Adrenal gland (tissue), 12 donors: ENCODE data around the gene THSD7A. TPM values are rescaled to one million over a fixed set of nuclear protein-coding genes. Genes with fewer than 3 reads are reported as not detected.

Source experiments
- DNase-seq, 7 donors: peaks; one replicate each; pipeline ENCODE4 v3.0.0-alpha.2; 2019 to 2020
- H3K27ac ChIP-seq, 5 donors: fragments of 200-600 bp; sonication (generic) in 4 of 5; 1 replicate in 3 of 5; 2 replicates in 2 of 5; pipeline versions ENCODE4 v1.5.1 to v1.8.0; 2016 to 2020; ENCODE audit warnings: mild to moderate bottlenecking in 1 of 5
- H3K27me3 ChIP-seq: fragments of 200-600 bp; 2 replicates; pipeline ENCODE4 v1.8.0; 2021
- H3K36me3 ChIP-seq, 2 donors: fragments of 200-600 bp; replicated peaks in 1 of 2; 1 replicate in 1 of 2; 2 replicates in 1 of 2; pipeline versions ENCODE4 v1.5.1 to v1.8.0; 2018 to 2022
- H3K4me1 ChIP-seq, 2 donors: fragments of 200-600 bp; replicated peaks in 1 of 2; 1 replicate in 1 of 2; 2 replicates in 1 of 2; pipeline versions ENCODE4 v1.5.1 to v1.8.0; 2018 to 2021
- H3K4me3 ChIP-seq, 4 donors: fragments of 200-600 bp; sonication (generic) in 3 of 4; one replicate each; pipeline ENCODE4 v1.5.1; 2016 to 2018
- H3K9me3 ChIP-seq, 3 donors: fragments of 200-600 bp; sonication (generic) in 1 of 3; replicated peaks in 1 of 3; 1 replicate in 2 of 3; 2 replicates in 1 of 3; pipeline versions ENCODE4 v1.5.1 to v1.8.0; 2016 to 2021
- CTCF ChIP-seq, 6 experiments: fragments of 450-650 bp in 4 of 6; fragments of 200-600 bp in 2 of 6; sonication (generic) in 1 of 6; IDR thresholded peaks; 1 replicate in 5 of 6; 2 replicates in 1 of 6; pipeline versions ENCODE4 v1.5.1 to v1.8.0; 2016 to 2021; ENCODE audit warnings: antibody characterized with exemption in 6 of 6, mild to moderate bottlenecking in 2 of 6, moderate library complexity in 1 of 6
- POLR2A ChIP-seq, 2 donors: fragments of 450-650 bp; IDR thresholded peaks; one replicate each; pipeline ENCODE4 v1.6.1; 2017; ENCODE audit warnings: antibody characterized with exemption in 2 of 2, mild to moderate bottlenecking in 2 of 2, moderate library complexity in 1 of 2
- WGBS, 4 donors: extraction: QIAGEN DNeasy Blood & Tissue Kit in 2 of 4; methylation state at CpG; one replicate each; pipeline versions ENCODE4 v1.1.5 to v1.1.7; 2013 to 2017; 5-methylcytosine and 5-hydroxymethylcytosine counted together
- intact Hi-C, 2 donors: fragments of 100-400 bp; cut with DNase I; formaldehyde crosslinking; loops; one replicate each; pipeline versions ENCODE4 v1.14.1 to v1.15.0; 2022 to 2023
- polyA plus RNA-seq, 3 donors: library from polyadenylated mRNA; stranded (reverse); fragments of 200-250 nt in 2 of 3; fragments of 350-450 nt in 1 of 3; fragmentation: Illumina TruSeq in 1 of 3; extraction: RNeasy Lipid Tissue Mini Kit (QIAGEN cat#74804) in 1 of 3; gene quantifications; one replicate each; pipeline ENCODE4 v1.2.3, GENCODE V29; 2013 to 2014
- total RNA-seq, 9 donors: library from RNA; depleted of rRNA in 4 of 9; stranded (reverse); fragments of >200 nt in 4 of 9; fragments of 120-200 nt in 1 of 9; fragmentation: NEBNext Ultra II Directional in 1 of 9; extraction: Animal tissue kit (Norgen Biotek cat#: 25700) in 1 of 9; gene quantifications; one replicate each; pipeline versions ENCODE4 v1.1.0 to v1.2.4, GENCODE V29; 2013 to 2023
- donor health status: healthy with polysubstance abuse.
- donor health status: Bipolar disorder and iron deficiency.
- donor health status: DM: yes; HTN: yes; CAD: no.
- donor health status: DM: no; HTN: no; CAD: no.
- donor health status: DM: no; HTN: no; CAD: no.
- donor health status: DM: yes; HTN: yes; CAD: no.

THSD7A gene
- total and polyA plus RNA-seq, 12 donors = 0.74 to 18.4 (median 4.8) TPM

DNA sequence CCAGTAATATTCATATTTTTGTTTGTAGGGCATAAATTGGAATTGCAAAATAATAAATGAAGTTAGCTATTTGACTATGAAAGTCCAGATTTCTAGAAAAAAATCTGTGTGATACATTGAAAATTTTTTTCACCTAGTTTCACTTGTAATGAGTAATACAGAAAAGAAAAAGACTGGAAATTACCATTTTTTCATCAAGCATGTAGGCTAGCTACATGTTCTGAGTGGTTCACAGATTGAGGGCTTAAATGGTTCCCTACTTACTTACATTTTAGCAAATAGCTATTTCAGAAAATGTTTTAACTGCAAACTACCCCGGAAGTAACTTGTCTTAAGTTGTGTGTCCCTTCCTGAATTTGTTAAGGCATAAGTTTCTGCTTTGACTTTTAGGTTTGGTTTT, 462.3 kb downstream of the THSD7A start:
- intact Hi-C loops = no loop called here
- Histone ChIP-seq H3K27me3 (no peaks in the 10 kb centered on the region), H3K9me3 (no peaks in the 10 kb centered on the region), H3K4me3 (no peak overlapping the region), H3K36me3 (no peaks in the 10 kb centered on the region), H3K4me1 (no peaks in the 10 kb centered on the region), H3K27ac (no peak overlapping the region)
- no peak for TF ChIP-seq CTCF (IDR thresholded peaks at IDR 0.05)
- TF ChIP-seq POLR2A (IDR thresholded peaks at IDR 0.05) = no peak
- WGBS, 4 donors = 89 to 100% (median 94%) methylated on average over 1 of the region's 1 CpG
- DNase-seq = no peak

DNA sequence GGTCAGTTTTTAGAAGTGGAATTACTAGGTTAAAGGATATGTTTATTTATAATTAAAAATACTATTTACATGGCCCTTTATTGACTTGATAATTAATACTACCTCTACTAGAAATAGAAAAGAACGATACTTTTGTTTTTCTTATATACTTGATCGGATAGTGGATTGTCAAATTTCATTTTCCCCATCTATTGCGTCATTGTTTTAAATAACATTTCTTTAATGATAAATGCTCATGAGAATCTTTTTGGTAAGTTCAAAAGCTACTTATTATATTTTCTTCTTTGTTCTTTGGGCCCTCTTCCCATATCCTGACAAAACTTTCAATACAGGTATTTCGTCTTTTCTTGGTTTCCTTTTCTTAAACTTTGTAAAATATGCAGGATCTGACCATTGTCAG, 465.9 kb downstream of the THSD7A start:
- intact Hi-C loops = no loop called here
- Histone ChIP-seq H3K27ac (no peak overlapping the region), H3K27me3 (no peaks in the 10 kb centered on the region), H3K36me3 (no peaks in the 10 kb centered on the region), H3K9me3 (no peaks in the 10 kb centered on the region), H3K4me1 (no peaks in the 10 kb centered on the region), H3K4me3 (no peak overlapping the region)
- TF ChIP-seq CTCF (IDR thresholded peaks at IDR 0.05) (no peak), POLR2A (IDR thresholded peaks at IDR 0.05) (no peak)
- no peak for DNase-seq
- WGBS, 4 donors = 84 to 96% (median 93%) methylated on average over 4 of the region's 4 CpGs

DNA sequence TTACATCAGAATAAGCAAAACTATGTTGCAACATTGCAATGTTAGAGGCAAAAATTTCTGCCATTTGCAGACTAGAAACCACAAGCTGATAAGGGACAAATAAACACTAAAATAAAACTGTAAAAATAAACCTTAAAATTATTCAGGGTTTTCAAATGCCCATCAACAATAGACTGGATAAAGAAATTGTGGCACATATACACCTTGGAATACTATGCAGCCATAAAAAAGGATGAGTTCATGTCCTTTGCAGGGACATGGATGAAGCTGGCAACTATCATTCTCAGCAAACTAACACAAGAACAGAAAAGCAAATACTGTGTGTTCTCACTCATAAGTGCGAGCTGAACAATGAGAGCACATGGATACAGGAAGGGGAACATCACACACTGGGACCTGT, 473.4 kb downstream of the THSD7A start:
- 87 to 100% (median 95%) methylated on average over 1 of the region's 1 CpG for WGBS, 4 donors
- Histone ChIP-seq H3K4me3 (no peak overlapping the region), H3K36me3 (no peaks in the 10 kb centered on the region), H3K27me3 (no peaks in the 10 kb centered on the region), H3K4me1 (no peaks in the 10 kb centered on the region), H3K9me3 (no peaks in the 10 kb centered on the region), H3K27ac (no peak overlapping the region)
- no peak for DNase-seq
- TF ChIP-seq POLR2A (IDR thresholded peaks at IDR 0.05) = no peak
- TF ChIP-seq CTCF (IDR thresholded peaks at IDR 0.05) = no peak
- intact Hi-C loops = no loop called here

- no peak overlapping the region for H3K4me3 ChIP-seq
- WGBS, 4 donors = 49 to 55% (median 53%) methylated on average over 5 of the region's 5 CpGs
- H3K27ac ChIP-seq = no peak overlapping the region
- H3K4me1 ChIP-seq = no peaks in the 10 kb centered on the region
- TF ChIP-seq CTCF (IDR thresholded peaks at IDR 0.05) = no peak
- no peak for TF ChIP-seq POLR2A (IDR thresholded peaks at IDR 0.05)
- DNase-seq = no peak
- no peaks in the 10 kb centered on the region for H3K27me3 ChIP-seq
- intact Hi-C loops = no loop called here
- no peaks in the 10 kb centered on the region for H3K9me3 ChIP-seq
- H3K36me3 ChIP-seq = no peaks in the 10 kb centered on the region
These were observed 476.5 kb downstream of the THSD7A start for GRCh38 chr7:11355399-11356005.
